ENCODE data around the gene CPE.

Gene CPE

DNA sequence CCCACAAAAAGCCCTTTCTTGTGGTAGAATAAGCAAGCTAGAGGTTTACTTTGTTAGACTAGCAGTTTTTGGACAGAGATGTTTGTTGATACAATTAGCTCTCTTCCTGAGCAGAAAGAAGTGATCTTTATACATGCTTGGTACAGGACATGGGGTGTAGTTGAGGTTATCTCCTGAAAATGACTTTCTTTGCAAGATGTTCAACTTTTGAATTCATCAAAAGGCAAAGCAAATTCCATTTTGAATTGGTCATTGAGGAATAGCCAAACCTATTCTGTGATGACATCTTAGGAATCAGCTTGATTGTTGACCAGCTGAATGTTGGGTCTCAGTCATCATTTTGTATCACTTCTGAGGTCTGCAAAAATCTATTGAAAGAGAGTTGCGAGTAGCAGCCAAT is 3.8 kb downstream of the CPE start:
- Mint-ChIP-seq H3K9me3 (no peaks in the 10 kb centered on the region), H3K27ac (no peak overlapping the region), H3K4me3 (no peak overlapping the region), H3K36me3 (no peaks in the 10 kb centered on the region), H3K4me1 (no peaks in the 10 kb centered on the region)
- DNase-seq (ENCODE audit: low spot score in 2 of 2) (no peak), ATAC-seq (no peak)

DNA sequence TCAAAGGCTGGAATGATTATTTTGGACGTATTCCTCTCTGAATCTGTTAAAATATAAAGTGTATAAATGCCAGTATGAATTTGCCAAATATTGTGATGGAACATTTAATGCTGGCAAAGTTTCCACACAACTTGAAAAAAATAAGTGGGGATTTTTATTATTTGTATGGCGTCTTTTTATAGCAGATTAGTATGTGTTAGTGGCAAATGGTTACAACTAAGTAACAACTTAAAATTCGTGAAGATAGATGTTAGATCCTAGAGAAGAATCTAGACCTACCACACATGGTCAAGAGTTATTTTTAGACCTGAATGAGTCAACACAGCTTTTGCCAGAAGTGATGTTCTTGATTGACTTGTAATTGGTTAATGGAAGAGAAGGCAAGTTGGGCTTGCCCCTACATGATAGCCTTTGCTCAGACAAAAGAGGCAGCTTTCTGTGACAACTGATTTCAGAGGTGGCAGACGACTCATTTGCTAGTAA is 4.8 kb downstream of the CPE start:
- H3K4me1 Mint-ChIP-seq, result no peaks in the 10 kb centered on the region
- ATAC-seq, result no peak
- no peaks in the 10 kb centered on the region for H3K36me3 Mint-ChIP-seq
- no peak for DNase-seq (ENCODE audit: low spot score in 2 of 2)
- H3K27ac Mint-ChIP-seq, result no peak overlapping the region
- no peak overlapping the region for H3K4me3 Mint-ChIP-seq
- no peaks in the 10 kb centered on the region for H3K9me3 Mint-ChIP-seq

- Mint-ChIP-seq H3K36me3 (no peaks in the 10 kb centered on the region), H3K4me3 (no peak overlapping the region), H3K27ac (no peak overlapping the region), H3K9me3 (no peaks in the 10 kb centered on the region), H3K4me1 (no peaks in the 10 kb centered on the region)
- ATAC-seq (no peak), DNase-seq (ENCODE audit: low spot score in 2 of 2) (no peak)
Observed at GRCh38 chr4:165384186-165384585, 5.4 kb downstream of the CPE start.

DNA sequence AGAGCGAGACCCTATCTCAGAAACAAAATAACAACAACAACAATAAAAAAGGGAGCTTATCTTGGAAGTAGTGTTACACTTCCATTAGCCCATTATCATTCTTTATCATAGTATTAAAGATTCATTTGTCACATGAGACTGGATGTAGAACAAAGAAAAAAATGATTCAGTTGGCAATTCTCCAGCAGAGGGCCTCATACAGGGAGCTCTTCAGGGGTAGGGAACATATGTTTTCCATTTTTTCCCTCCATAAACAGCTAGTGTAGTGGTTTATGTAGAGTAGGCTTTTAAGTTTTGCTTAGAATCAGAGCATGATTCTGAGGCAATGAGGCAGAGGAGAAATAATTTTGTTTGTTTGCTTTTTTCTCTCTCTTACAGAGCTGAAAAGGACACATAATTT is 5.8 kb downstream of the CPE start:
- Mint-ChIP-seq H3K4me1 (no peaks in the 10 kb centered on the region), H3K9me3 (no peaks in the 10 kb centered on the region), H3K4me3 (no peak overlapping the region), H3K27ac (no peak overlapping the region), H3K36me3 (no peaks in the 10 kb centered on the region)
- ATAC-seq, result no peak
- no peak for DNase-seq (ENCODE audit: low spot score in 2 of 2)

- Mint-ChIP-seq H3K27ac (no peak overlapping the region), H3K9me3 (no peaks in the 10 kb centered on the region), H3K4me1 (no peaks in the 10 kb centered on the region), H3K4me3 (no peak overlapping the region), H3K36me3 (no peaks in the 10 kb centered on the region)
- ATAC-seq, result no peak
- no peak for DNase-seq (ENCODE audit: low spot score in 2 of 2)
Observed at GRCh38 chr4:165385126-165385525, 6.3 kb downstream of the CPE start.

- Mint-ChIP-seq H3K4me3 (no peak overlapping the region), H3K9me3 (no peaks in the 10 kb centered on the region), H3K36me3 (no peaks in the 10 kb centered on the region), H3K4me1 (no peaks in the 10 kb centered on the region), H3K27ac (no peak overlapping the region)
- ATAC-seq (no peak), DNase-seq (ENCODE audit: low spot score in 2 of 2) (no peak)
Observed at GRCh38 chr4:165386328-165386727, 7.5 kb downstream of the CPE start.

DNA sequence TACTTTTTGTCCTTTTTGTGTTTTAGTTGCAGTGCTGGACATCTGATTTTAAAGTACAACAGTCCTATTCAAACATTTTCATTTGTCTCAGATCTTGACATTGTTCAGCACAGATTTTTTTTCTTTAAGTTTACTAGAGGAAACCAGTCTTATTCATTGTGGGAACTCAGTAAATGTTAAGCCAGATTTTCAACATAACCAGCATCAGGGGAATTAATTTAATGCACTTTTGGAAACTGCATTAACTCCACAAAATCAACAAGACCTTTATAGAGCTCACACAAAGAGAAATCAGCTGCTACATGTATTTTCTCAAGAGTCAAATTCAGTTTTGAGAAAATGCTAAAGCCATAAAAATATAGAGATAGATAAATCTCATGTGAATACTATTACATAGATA is 9.9 kb downstream of the CPE start:
- Mint-ChIP-seq H3K36me3 (no peaks in the 10 kb centered on the region), H3K4me3 (no peak overlapping the region), H3K27ac (no peak overlapping the region), H3K9me3 (no peaks in the 10 kb centered on the region), H3K4me1 (no peaks in the 10 kb centered on the region)
- DNase-seq (ENCODE audit: low spot score in 2 of 2) (no peak), ATAC-seq (no peak)

DNA sequence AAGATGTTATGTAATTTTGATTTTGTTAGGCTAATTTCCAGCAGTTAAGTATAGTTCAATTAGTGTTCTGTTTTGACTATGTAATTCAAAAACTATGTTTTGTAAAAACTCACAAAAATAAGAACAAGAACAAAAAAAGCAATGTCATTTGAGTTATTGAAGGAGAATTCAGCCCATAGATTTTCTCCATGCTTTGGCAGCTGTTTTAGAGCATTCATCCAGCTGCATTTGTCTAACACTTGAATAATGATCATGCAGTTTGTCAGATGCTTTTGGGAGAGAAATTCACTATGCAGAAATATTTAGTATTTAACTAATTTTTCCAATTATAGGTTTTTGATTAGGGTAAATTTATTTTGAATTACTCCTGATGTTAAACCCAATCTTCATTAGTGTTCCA is 14.2 kb downstream of the CPE start:
- DNase-seq (ENCODE audit: low spot score in 2 of 2), result no peak
- Mint-ChIP-seq H3K27ac (no peak overlapping the region), H3K36me3 (no peaks in the 10 kb centered on the region), H3K4me1 (no peaks in the 10 kb centered on the region), H3K4me3 (no peak overlapping the region), H3K9me3 (no peaks in the 10 kb centered on the region)
- no peak for ATAC-seq

DNA sequence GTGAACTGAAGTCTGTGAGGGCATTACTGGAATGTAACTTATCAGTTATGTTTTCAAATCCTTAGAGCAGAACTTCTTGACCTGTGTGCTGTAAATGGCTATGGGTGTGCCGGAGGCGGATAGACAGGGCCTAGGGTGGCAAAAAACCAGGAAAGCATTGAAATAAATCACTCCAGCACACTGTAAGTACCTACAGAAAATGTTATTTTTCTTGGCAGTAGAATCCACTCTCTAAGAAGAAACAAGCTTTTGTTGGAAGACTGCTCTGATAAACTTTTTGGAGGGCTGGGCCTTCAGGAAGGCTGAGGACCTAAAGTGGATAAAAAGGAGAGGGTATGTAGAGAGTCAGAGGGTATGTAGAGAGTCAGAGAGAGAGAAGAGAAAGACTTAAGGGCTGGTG is 14.9 kb downstream of the CPE start:
- H3K36me3 Mint-ChIP-seq, result no peaks in the 10 kb centered on the region
- DNase-seq (ENCODE audit: low spot score in 2 of 2), result no peak
- no peaks in the 10 kb centered on the region for H3K4me1 Mint-ChIP-seq
- no peaks in the 10 kb centered on the region for H3K9me3 Mint-ChIP-seq
- no peak overlapping the region for H3K27ac Mint-ChIP-seq
- no peak for ATAC-seq
- H3K4me3 Mint-ChIP-seq, result no peak overlapping the region

- DNase-seq (ENCODE audit: low spot score in 2 of 2) (no peak), ATAC-seq (no peak)
- H3K36me3 Mint-ChIP-seq, result no peaks in the 10 kb centered on the region
- H3K27ac Mint-ChIP-seq, result no peak overlapping the region
- H3K4me3 Mint-ChIP-seq, result no peak overlapping the region
- no peaks in the 10 kb centered on the region for H3K9me3 Mint-ChIP-seq
- H3K4me1 Mint-ChIP-seq, result no peaks in the 10 kb centered on the region
Observed at GRCh38 chr4:165394275-165394674, 15.5 kb downstream of the CPE start.

- H3K4me1 Mint-ChIP-seq, result no peaks in the 10 kb centered on the region
- no peaks in the 10 kb centered on the region for H3K9me3 Mint-ChIP-seq
- H3K27ac Mint-ChIP-seq, result no peak overlapping the region
- no peak for DNase-seq (ENCODE audit: low spot score in 2 of 2)
- ATAC-seq, result no peak
- no peak overlapping the region for H3K4me3 Mint-ChIP-seq
- no peaks in the 10 kb centered on the region for H3K36me3 Mint-ChIP-seq
Observed at GRCh38 chr4:165398570-165398969, 19.8 kb downstream of the CPE start.

GRCh38 chr4:165402375-165402774 is 23.6 kb downstream of the CPE start:
- Mint-ChIP-seq H3K36me3 (no peaks in the 10 kb centered on the region), H3K4me1 (no peaks in the 10 kb centered on the region), H3K4me3 (no peak overlapping the region), H3K9me3 (no peaks in the 10 kb centered on the region), H3K27ac (no peak overlapping the region)
- ATAC-seq (no peak), DNase-seq (ENCODE audit: low spot score in 2 of 2) (no peak)

DNA sequence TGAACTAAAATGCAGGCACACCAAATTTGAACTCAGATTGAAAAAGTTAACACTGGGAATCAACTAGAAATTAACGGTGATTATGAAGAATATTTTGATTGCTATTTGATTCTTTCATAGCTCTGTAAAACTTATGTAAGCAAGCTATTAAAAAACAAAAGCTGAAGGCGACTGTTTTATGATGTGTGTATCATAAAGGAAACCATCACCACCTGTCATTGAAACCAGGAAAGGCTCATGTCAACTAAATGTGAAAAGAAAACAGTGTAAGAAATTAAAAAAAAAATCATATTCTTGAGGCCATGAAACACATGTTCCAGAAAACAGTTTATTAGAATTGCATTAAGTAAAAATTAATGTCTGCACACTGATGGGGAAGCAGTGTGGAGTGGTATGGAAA is 24.2 kb downstream of the CPE start:
- Mint-ChIP-seq H3K9me3 (no peaks in the 10 kb centered on the region), H3K36me3 (no peaks in the 10 kb centered on the region), H3K4me1 (no peaks in the 10 kb centered on the region), H3K4me3 (no peak overlapping the region), H3K27ac (no peak overlapping the region)
- ATAC-seq, result no peak
- no peak for DNase-seq (ENCODE audit: low spot score in 2 of 2)

GRCh38 chr4:165403637-165404036 is 24.8 kb downstream of the CPE start:
- DNase-seq (ENCODE audit: low spot score in 2 of 2) (no peak), ATAC-seq (no peak)
- Mint-ChIP-seq H3K27ac (no peak overlapping the region), H3K9me3 (no peaks in the 10 kb centered on the region), H3K36me3 (no peaks in the 10 kb centered on the region), H3K4me3 (no peak overlapping the region), H3K4me1 (no peaks in the 10 kb centered on the region)

- H3K4me1 Mint-ChIP-seq, result no peaks in the 10 kb centered on the region
- ATAC-seq, result no peak
Observed at GRCh38 chr4:165404080-165404479, 25.3 kb downstream of the CPE start.

DNA sequence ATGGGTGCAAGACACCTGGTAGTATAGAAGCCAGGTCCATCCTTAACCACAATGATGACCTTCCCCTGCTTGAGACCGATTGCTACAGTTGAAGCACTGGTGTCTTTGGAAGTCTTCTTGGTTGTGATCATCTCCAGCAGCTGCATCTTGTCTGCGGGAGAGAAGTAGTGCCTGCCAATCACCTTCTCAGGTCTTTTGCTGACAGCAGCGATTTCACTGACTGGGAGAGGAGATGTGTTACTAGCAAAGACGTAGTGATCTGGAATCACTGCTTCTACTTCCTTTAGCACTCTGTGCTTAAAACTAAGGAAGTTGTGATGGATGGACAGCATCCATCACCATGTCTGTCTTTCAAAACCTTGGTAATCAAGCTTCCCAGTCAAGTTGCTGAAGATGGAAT is 25.9 kb downstream of the CPE start:
- ATAC-seq (no peak), DNase-seq (ENCODE audit: low spot score in 2 of 2) (no peak)
- Mint-ChIP-seq H3K36me3 (no peaks in the 10 kb centered on the region), H3K4me3 (no peak overlapping the region), H3K27ac (no peak overlapping the region), H3K4me1 (no peaks in the 10 kb centered on the region), H3K9me3 (no peaks in the 10 kb centered on the region)

More at GRCh38 chr4:165404080-165404479, 25.3 kb downstream of the CPE start:
- Mint-ChIP-seq H3K4me3 (no peak overlapping the region), H3K36me3 (no peaks in the 10 kb centered on the region), H3K9me3 (no peaks in the 10 kb centered on the region), H3K27ac (no peak overlapping the region)
- DNase-seq (ENCODE audit: low spot score in 2 of 2), result no peak

DNA sequence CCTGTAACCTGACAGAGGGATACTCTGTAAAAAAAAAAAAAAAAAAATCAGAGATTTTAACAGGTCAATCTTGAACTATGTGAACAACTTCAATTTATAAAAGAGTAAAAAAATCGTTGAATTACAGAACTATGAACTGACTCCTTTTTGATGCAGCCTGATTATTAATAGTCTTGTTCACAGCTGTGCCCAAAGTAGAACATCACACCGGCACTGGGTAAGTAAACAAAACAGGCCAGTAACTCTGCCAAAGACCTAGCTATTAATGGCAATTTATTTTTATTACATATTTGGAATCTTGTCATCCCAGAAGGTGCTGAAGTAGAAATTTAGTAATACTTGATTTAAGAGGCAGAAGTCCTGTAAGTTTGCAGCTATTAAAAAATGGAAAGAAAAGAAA is 31.4 kb downstream of the CPE start:
- no peaks in the 10 kb centered on the region for H3K4me1 Mint-ChIP-seq
- DNase-seq (ENCODE audit: low spot score in 2 of 2) (no peak), ATAC-seq (no peak)
- no peak overlapping the region for H3K27ac Mint-ChIP-seq
- no peaks in the 10 kb centered on the region for H3K36me3 Mint-ChIP-seq
- H3K9me3 Mint-ChIP-seq, result no peaks in the 10 kb centered on the region
- no peak overlapping the region for H3K4me3 Mint-ChIP-seq

Data from stimulated activated effector memory CD8-positive, alpha-beta T cell treated with anti-CD3 and anti-CD28 coated beads, Interleukin-12 subunit alpha, Interleukin-12 subunit beta, amount 100 ng/mL, for 72 hours (primary cell).